GM19372 (cell line): Measurements from ENCODE around the gene AFF2.
A peak's percentile ranks its signal among the peaks of the same experiment; 100 is the strongest.

ENCODE experiments used
- ATAC-seq: cut with Tn5 transposase; IDR thresholded peaks from one replicate; pipeline ENCODE4 v1.9.1; 2021; ENCODE audit warnings: mild to moderate bottlenecking, low read depth, moderate library complexity; ENCODE audit not compliant: unreplicated experiment

The AFF2 gene

DNA sequence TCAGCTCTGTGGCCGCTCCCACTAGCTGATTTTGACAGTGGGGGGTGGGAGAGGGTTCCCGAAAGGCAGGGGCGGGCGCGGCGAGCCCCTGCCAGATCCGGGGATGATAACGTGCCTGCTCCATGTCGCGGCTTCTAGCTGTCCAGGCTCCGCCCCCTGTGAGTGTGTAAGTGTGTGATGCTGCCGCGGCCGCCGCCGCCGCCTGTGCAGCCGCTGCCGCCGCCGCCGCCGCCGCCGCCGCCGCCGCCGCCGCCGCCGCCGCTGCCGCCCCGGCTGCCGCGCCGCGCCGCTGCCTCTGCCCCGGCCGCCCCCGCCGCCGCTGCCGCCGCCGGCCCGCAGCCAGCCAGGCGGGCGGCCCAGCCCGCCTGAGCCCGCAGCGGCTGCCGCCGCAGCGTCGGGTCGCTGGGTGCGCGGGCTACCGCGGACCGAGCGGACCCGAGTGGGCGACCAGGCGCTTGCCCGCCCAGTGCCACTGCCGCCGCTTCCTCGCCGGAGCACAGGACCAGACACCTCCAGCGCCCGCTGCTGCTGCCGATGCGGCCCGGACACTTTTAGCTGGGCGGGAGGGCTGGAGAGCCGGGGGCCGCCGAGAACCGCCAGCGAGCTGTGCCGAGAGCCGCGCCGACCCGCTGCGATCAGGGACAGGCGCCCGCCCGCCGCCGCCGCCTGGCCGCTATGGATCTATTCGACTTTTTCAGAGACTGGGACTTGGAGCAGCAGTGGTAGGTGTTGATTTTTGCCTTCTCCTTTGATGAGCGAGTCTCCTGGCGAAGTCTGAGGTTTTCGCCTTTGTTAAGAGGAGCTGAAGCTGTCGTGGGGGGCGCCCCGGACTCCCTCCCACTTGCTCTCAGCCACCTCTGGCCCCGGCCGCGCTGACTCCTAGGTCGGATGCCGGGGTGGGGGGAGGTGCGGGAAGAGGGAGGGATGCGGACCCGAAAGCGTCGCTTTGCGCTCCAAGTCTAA is at the start of gene AFF2:
Gene AFF2 (plus strand): TSS at position 195 of the 963 bp plus-strand sequence. CDS start 481 bp downstream, at position 676.
- peak; percentile 58 for ATAC-seq

- no peak for ATAC-seq
These were observed 43.1 kb upstream of the AFF2 start for GRCh38 chrX:148457279-148457678.

- peak; percentile 89 for ATAC-seq
These were observed 41.1 kb upstream of the AFF2 start for GRCh38 chrX:148459343-148459742.

GRCh38 chrX:148466292-148466691 is 34.1 kb upstream of the AFF2 start:
- ATAC-seq: peak; percentile 75

DNA sequence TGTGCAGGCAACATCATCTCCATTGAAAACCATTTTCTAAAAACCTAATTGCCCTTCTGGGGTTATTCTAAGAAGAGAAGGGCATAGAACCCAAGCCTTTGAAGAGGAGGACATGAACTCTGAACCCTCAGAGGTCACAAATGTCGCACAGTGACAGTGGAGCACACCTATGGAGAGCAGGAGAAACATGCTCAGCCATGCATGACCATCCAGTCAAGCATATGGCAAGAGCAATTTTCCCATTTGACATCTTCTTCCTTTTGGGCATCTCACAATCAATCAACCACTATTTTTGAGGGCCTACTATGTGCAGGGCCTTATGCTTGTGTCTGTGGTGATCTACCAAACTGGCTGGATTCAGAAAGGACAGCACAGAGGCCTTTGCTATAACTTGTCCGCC is 30.1 kb upstream of the AFF2 start:
- no peak for ATAC-seq

- no peak for ATAC-seq
These were observed 26.4 kb upstream of the AFF2 start for GRCh38 chrX:148474030-148474429.

- ATAC-seq: no peak
These were observed 8.4 kb upstream of the AFF2 start for GRCh38 chrX:148492057-148492456.

GRCh38 chrX:148495176-148495575 is 5.2 kb upstream of the AFF2 start:
- no peak for ATAC-seq

DNA sequence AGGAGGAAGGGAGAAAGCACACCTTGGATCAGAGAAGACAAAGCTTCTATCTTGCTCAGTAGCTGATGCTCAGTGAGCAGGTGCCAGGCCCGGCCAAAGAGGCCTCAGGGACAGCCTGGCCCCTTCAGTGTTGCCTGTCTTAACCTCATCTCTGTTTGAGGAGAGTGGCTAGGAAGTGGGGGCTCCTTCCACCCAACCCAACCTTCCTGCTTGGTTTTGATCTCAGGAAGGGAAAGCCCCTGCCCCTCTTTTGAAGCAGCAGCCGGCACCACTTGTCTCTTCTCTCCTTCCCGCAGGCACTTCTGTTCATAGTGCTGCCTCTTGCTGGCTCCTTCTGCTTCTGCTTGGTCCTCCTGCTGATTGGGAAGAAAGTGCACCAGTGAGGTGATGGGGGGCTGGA is 2.4 kb upstream of the AFF2 start:
- no peak for ATAC-seq

GRCh38 chrX:148499638-148500422 is 587 bp upstream of the AFF2 start:
- ATAC-seq: no peak

DNA sequence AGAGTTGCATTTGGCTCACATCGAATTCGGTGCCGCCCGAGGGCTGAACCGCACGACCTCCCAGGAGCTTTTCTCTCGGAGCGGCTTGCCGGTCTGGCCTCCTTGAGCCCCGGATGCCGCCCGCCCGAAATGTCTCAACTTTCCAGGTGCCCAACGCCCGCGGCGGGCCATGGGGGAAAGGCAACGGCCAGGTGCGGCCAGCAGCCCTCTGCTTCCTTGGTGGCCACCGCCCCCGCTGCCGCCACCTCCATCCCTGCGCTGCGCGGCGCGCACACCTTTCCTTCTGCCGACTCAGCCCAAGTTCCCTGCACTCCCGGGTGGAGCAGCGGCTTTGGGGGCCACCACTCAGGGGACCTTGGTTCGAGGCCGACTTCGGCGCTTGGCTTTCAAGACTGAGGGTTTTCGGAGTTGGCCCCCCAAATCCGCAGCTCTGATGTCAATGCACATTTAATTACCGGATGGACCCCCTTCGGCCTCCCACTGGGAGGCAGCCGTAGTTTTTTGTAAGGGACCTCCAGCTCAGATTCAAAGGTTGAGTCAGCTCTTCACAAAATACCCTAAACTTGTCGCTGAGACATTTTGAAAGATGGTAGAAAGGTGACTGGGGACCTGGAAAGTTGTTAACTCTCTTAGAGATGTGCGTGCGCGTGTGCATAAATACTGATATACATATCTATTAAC is 1.1 kb downstream of the AFF2 start:
- peak; percentile 26 for ATAC-seq

GRCh38 chrX:148504506-148504905 is 4.1 kb downstream of the AFF2 start:
- no peak for ATAC-seq

DNA sequence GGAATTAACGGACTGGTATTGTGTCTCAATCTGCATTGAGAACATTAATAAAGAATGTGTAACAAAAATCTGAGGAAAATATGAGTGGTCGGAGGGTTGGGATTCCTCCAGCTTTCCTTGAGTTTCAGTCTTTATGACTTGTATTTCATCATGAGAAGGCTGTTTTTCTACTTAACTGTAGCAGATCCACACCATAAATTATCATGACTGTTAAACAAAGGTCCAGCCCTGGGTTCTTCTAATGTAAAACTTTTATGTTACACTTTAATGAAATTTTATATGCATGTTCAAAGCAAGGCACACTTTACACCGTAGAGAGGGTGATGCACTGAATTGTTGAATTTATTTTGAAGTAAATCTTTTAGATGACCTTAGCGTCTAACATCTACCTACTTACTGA is 7.0 kb downstream of the AFF2 start:
- ATAC-seq: no peak

DNA sequence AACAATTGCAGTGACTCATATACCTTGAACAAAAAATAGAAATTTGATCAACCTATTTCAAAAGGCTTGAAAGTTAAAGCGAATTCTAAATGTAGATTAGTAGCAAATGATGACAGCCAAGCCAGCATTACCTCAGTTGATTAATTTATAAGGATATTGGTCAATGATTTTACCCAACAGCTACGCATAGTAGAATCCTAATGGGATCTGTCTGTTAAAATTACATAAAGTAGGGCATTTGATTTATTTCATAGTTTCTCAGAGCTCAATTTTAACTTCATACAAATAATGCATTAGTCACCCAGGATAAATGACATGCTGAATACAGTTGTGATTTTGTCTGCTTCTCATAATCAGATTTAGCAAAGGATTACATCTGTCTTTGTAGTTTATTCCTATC is 12.0 kb downstream of the AFF2 start:
- ATAC-seq: no peak

DNA sequence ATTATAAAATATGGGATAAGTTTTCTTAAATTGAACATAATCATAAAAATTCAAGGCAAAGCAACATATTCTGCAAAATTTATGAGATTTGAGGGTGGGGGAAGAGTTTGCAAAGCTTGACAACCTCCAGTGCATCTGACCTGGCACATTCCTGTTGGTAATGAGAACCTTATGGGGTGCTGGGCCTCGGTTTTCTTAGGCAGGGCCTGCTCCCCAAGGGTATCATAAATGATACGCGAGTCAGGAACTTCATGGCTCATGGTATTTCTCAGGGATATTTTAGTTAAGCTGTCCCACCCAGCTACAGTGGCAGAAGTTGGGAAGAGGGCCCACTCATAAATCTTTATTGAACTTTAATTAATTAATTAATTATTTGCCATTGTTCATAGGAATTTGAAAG is 13.2 kb downstream of the AFF2 start:
- no peak for ATAC-seq

DNA sequence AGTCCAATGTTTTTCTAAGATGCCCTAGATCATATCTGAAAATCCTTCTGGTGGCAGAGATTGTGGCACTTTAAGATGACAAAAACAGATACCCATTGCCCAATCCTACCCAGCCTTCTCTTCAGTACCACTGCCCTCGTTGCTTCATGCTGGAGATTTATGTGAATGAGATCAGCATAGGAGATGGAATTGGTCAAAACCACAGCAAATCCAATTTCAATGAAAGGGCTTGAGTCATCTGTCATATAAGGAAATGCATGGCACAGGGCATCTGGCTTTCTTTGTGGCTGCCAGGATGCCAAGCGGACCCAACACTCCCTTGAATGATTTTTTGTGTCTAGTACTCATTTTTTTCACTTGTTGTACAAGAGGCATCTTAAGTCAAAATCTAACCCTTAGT is 16.8 kb downstream of the AFF2 start:
- ATAC-seq: no peak

DNA sequence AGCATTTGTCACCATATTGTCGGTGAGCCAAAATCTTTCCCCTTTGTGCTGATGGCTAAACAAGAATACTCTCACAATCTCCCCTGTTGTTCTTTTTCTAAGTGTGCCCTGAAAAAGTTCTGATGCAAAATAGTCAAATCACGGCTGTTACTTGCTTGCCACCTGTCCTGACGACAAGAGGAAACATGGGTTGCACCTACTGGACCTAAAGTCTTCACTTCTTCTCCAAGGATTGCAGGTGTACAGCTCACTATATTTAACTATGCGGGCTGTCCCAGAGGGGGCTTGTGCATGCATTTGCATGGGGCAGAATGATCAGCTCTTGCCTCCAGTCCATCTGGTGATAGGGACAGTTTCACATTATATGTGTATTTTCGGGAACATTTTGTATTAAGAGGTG is 21.6 kb downstream of the AFF2 start:
- no peak for ATAC-seq

DNA sequence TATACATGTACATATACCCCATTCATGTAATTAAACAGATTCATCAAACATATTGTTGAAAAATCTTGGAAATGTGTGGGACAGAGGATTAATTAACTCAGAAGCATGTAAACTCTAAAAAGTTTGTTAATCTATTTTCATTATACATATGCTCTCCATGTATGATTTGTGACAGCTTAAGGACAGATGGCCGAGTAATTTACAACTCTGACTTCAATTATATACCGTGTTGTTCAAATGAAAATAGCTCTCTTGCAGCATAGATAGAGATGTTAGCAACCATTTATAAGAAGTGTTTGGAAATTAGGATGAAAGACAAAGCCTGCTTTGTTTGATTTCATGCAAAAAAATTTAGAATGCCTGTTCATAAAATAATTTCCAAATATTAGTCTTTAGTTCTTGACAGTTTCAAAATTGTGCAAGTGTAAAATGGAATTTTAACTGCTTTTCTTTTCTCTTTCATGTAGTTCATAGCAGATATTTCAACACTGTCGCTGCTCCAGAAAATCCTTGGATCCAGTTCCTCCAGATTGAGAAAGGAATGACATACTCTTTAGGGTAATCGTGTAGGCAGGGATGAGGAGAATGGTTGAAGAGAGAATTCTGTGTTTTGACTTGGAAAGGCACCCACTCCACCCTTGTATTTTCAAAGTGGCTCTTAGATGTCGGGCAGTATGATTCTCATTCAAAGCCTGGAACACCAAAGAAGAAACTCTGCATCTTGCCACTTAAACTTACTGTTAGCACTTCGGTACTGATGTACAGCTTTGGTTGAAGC is 23.1 kb downstream of the AFF2 start:
- ATAC-seq: no peak

GRCh38 chrX:148530464-148531077 is 30.2 kb downstream of the AFF2 start:
- ATAC-seq: no peak

DNA sequence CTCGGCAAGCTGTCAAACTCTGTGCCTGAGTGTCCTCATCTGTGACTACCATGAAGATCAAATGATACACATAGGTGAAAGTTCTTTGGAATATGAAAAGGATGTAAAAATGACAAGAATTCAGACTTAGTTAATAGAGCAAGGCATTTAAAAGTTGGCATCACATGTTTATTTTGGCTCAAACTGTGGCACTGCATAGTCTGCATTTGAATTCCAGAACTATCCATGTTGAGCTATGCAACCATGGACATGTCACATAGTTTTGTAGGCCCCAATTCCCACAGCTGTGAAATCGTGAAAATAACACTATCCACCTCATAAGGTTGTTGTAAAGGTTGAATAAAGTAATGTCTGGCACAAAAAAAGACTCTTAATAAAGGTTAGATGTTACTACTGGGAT is 33.9 kb downstream of the AFF2 start:
- ATAC-seq: no peak
